Effector memory CD4-positive, alpha-beta T cell (primary cell): ENCODE data around the gene TCF7L2.

Experiments
- DNase-seq, 3 donors: peaks; one replicate each; pipeline ENCODE4 v3.0.0-alpha.2; 2020
- H3K27ac ChIP-seq: 2 replicates; pipeline ENCODE4 v1.7.0; 2013; ENCODE audit warnings: mild to moderate bottlenecking, low read length, moderate library complexity; ENCODE audit not compliant: insufficient read depth, poor library complexity, severe bottlenecking
- H3K27me3 ChIP-seq: replicated peaks from 2 replicates; pipeline ENCODE4 v1.7.0; 2013; ENCODE audit warnings: mild to moderate bottlenecking, low read length; ENCODE audit not compliant: insufficient read depth, control insufficient read depth, poor library complexity, severe bottlenecking
- H3K36me3 ChIP-seq: 2 replicates; pipeline ENCODE4 v1.7.0; 2013; ENCODE audit warnings: mild to moderate bottlenecking, low read length, moderate library complexity; ENCODE audit not compliant: control insufficient read depth, insufficient read depth
- H3K4me1 ChIP-seq: 2 replicates; pipeline ENCODE4 v1.7.0; 2013; ENCODE audit warnings: low read length, mild to moderate bottlenecking; ENCODE audit not compliant: control insufficient read depth, insufficient read depth, poor library complexity, severe bottlenecking
- H3K4me3 ChIP-seq: 2 replicates; pipeline ENCODE4 v1.7.0; 2013; ENCODE audit warnings: low read length, low read depth, mild to moderate bottlenecking; ENCODE audit not compliant: insufficient read depth, poor library complexity, severe bottlenecking
- H3K9me3 ChIP-seq: 2 replicates; pipeline ENCODE4 v1.7.0; 2013; ENCODE audit warnings: mild to moderate bottlenecking, low read length, moderate library complexity; ENCODE audit not compliant: control insufficient read depth

Gene TCF7L2

DNA sequence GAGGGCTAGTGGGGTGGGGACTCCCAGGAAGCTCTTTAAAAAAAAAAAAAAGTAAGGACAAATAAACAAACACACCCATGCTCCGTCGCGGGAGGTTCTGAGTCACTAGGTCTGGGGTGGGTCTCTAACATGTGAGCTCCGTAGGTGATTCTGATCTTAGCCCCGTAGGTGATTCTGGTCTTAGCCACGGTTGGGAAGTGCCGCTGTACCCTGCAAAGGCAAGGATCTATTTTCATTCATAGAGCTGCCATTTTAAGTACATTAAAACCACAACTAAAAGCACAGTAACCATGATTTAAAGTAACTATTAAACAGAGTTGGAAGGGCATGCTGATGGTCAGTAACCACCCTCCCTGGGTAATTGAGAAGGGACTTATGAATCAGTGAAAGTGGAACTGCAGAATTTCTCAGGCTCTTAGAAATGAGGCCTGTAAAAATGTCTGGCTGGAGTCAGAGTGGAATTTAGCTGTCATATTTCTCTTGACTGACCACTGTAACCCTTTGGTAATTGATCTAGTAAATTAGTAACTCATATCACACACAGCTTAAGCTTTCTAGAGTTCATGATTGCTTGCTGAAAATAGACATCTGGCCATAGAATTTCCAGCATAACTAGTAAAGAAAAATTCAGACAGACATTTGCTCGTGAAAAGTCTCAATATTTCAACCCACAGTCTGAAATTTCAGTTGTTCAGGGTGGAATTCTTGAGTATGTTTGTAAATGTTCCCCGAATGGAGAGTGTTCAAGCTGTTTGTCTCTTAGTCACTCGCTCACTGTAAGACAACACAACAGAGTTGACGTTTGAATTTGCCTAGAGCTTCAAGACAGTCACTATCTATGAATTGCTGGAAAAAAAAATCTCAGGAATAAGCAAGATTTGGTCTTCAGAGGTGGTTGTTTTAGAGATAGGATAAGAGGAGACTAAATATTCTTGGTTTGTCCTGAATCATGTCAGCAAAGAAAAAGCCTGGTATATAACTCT is 34.2 kb upstream of the TCF7L2 start:
- Histone ChIP-seq H3K27me3 (no peaks in the 10 kb centered on the region), H3K4me1 (no peaks in the 10 kb centered on the region), H3K36me3 (no peaks in the 10 kb centered on the region), H3K4me3 (no peak overlapping the region), H3K27ac (no peak overlapping the region), H3K9me3 (no peaks in the 10 kb centered on the region)
- no peak for DNase-seq

DNA sequence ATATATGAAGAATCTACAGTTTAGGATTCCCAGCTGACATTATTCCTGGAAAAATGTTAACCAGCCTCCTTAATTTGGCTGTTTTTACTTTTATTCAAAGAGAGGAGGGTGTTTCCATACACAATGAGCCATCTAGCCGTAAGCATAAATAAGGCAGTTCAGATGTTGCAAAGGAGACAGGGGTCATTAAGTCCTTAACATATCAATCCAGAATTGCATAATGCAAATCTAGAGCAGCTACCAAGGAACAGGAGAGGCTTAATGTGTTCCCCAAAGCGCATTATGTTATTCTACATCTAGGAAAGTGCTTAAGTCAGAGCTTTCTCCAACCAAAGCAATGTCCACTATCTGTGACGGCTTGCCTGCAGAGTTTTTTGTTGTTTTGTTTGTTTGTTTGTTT is 32.4 kb upstream of the TCF7L2 start:
- H3K36me3 ChIP-seq, result no peaks in the 10 kb centered on the region
- no peak overlapping the region for H3K27ac ChIP-seq
- no peak for DNase-seq
- H3K27me3 ChIP-seq, result no peaks in the 10 kb centered on the region
- H3K4me1 ChIP-seq, result no peaks in the 10 kb centered on the region
- no peaks in the 10 kb centered on the region for H3K9me3 ChIP-seq
- no peak overlapping the region for H3K4me3 ChIP-seq

DNA sequence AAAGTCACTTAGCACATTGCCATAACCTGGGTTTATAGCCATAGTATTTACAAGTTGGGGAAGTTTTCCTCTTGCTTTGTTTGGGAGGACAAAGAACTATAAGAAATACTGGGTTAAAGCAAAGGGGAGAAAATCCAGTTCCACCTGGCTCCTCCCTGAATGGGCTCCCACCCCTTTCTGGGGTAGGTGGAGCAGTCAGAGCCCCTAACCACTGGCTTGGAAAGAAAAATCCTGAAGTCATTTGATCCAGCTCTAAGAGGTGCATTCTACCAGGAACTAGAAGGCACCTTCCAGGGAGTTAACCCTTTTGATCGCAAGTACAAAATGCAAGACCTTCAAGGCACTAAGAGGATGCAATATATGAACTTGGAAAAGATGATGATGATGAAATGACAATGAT is 31.3 kb upstream of the TCF7L2 start:
- Histone ChIP-seq H3K36me3 (no peaks in the 10 kb centered on the region), H3K4me3 (no peak overlapping the region), H3K4me1 (no peaks in the 10 kb centered on the region), H3K27ac (no peak overlapping the region), H3K9me3 (no peaks in the 10 kb centered on the region), H3K27me3 (no peaks in the 10 kb centered on the region)
- DNase-seq, result no peak

DNA sequence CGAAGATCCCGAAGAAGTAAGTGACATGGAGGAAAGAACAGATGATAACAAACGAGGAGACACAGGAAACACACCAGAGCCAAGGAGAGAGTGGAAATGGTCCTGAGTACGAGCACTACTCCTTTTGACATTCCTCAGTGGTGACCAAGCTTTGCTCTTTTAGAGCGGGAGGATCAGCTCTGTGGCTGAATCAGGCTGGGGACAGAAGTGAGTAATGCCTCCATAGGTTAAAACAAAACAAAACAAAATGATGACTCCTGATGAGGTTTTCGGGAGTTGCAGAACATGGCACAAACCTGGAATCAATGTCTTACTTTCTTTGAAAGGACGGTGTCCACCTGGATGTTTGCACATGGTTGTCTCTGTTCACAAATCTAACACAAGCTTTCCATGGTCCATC is 30.3 kb upstream of the TCF7L2 start:
- Histone ChIP-seq H3K4me3 (no peak overlapping the region), H3K36me3 (no peaks in the 10 kb centered on the region), H3K27ac (no peak overlapping the region), H3K4me1 (no peaks in the 10 kb centered on the region), H3K9me3 (no peaks in the 10 kb centered on the region), H3K27me3 (no peaks in the 10 kb centered on the region)
- no peak for DNase-seq

DNA sequence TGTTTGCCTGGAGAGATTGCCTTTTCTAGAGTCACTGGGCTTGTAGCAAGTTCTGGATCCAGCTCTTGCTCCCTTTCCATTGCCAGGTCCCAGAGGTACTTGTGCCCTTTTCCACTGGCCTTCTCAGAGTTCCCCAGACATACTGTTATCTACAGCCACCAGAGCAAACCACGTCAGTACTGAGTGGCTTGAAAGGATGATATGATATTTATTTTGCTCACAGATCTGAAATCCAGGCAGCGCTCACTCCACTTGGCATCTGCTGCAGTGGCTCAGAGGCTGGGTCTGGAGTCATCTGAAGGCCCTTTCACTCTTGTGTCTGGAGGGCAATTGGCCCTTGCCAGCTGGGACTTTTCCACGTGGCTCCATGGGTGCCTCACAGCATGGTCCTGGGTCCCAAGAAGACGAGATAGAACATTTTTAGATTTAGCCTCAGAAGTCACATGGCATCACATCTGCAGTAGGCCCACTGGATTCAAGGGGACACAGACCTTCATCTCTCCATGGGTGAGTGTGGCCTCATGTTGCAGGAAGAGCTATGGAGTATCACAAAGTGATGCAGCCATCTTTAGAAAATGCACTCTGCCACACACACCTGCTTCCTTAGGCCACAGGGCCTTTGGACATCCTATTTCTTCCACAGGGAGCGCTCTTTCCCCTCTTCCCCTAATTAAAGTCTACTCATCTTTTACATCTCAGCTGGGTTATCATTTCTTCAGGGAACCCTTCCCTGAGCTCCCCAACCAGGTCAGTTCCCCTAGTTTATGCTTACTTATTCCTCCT is 22.9 kb upstream of the TCF7L2 start:
- H3K36me3 ChIP-seq, result no peaks in the 10 kb centered on the region
- no peak overlapping the region for H3K27ac ChIP-seq
- H3K4me1 ChIP-seq, result no peaks in the 10 kb centered on the region
- no peaks in the 10 kb centered on the region for H3K27me3 ChIP-seq
- no peaks in the 10 kb centered on the region for H3K9me3 ChIP-seq
- no peak overlapping the region for H3K4me3 ChIP-seq
- no peak for DNase-seq

DNA sequence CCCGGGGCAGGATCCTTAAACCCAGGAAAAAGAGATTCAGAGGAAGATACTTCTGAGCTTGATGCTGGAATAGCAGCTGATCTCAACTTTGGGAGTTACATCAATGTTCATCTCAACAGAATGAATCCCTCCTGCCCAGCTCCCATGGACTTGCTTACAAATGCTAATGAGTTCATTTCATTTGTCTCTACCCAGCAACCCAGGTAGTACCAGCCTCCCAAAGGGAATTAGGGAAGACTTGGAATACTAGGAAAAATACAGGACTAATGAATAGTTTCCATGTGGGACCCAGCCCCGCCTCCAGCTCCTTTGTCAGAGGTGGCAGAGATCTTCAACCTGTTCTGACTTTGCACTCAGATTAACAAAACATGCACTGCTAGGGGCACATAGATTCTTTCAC is 22.1 kb upstream of the TCF7L2 start:
- DNase-seq, result no peak
- Histone ChIP-seq H3K36me3 (no peaks in the 10 kb centered on the region), H3K27ac (no peak overlapping the region), H3K4me3 (no peak overlapping the region), H3K9me3 (no peaks in the 10 kb centered on the region), H3K4me1 (no peaks in the 10 kb centered on the region), H3K27me3 (no peaks in the 10 kb centered on the region)

DNA sequence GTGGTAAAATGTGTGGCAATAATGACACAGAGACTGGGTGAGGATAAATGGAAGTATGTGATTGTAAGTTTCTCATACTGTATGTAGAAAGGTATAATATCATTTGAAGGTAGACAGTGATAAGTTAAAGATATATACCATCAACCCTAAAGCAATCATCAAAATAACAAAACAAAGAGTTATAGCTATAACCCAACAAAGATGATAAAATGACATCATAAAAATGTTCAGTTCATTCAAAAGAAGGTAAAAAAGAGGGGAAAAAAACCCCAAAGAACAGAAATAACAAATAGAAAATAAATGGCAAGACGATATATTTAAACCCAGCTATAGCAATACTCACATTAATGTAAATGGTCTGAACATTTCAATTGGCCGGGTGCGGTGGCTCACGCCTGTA is 17.4 kb upstream of the TCF7L2 start:
- H3K9me3 ChIP-seq, result no peaks in the 10 kb centered on the region
- DNase-seq, result no peak
- no peak overlapping the region for H3K27ac ChIP-seq
- H3K4me3 ChIP-seq, result no peak overlapping the region
- no peaks in the 10 kb centered on the region for H3K4me1 ChIP-seq
- H3K36me3 ChIP-seq, result no peaks in the 10 kb centered on the region
- H3K27me3 ChIP-seq, result no peaks in the 10 kb centered on the region

DNA sequence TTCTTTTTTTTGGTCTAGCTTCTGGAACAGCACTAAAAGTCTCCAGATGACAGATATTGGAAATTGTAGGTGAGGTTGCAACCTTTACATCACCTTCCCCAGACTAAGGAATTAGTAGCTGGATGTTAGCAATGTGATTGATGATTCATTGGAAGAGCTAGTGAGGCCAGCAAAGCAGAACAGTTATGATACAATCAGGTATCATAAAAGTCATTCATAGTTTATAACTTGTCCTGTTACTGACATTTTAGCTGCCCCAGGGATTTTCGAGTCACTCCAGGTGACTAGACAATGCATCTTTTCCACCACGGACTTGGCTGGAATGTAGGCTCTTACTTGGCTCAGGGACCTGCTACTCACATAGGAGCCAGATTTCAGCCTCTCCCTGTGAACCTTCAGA is 15.9 kb upstream of the TCF7L2 start:
- Histone ChIP-seq H3K27ac (no peak overlapping the region), H3K4me1 (no peaks in the 10 kb centered on the region), H3K27me3 (no peaks in the 10 kb centered on the region), H3K36me3 (no peaks in the 10 kb centered on the region), H3K4me3 (no peak overlapping the region), H3K9me3 (no peaks in the 10 kb centered on the region)
- DNase-seq, result no peak

DNA sequence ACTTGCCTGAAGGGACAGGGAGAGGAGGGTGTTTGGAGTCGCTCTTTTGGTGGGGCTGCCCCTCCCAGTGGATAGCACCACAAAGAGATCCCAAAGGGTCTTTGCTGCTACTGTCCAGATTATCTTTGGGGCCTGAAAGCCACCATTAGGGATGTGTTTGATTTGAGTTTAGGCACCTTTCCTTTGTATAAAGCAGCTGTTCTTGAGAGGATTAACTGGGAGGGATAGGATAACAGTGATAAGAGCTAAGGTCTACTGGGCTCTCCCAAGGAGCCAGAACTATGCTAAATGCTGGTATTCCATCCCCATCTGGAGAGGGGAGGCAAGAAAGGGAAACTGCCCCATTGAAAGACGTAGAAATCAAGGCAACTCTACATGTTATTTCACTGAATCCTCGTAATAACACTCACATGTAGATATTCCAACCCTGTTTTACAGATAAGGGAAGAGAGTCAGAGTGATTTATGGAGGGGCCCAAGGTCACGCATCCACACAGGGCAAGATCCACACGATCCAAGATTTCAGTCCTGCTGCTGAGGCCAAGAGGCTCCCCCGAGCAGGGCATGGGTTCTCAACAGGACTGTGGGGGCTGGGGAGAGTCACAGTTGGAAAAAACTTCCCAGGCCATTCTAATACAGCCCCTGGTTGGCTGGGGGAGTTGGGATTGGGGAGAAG is 11.1 kb upstream of the TCF7L2 start:
- no peak for DNase-seq
- Histone ChIP-seq H3K27me3 (no peaks in the 10 kb centered on the region), H3K27ac (no peak overlapping the region), H3K36me3 (no peaks in the 10 kb centered on the region), H3K4me1 (no peaks in the 10 kb centered on the region), H3K4me3 (no peak overlapping the region), H3K9me3 (no peaks in the 10 kb centered on the region)
